Measurements from ENCODE around the gene POLD1. TPM values are rescaled to one million over a fixed set of nuclear protein-coding genes. Genes with fewer than 3 reads are reported as not detected.
"Not testable (repeated sequence)": the region's sequence is repeated elsewhere in the genome, so short reads cannot be mapped to it uniquely, and the experiment has no call there.

POLD1 gene
- total RNA-seq, 4 donors from 2014 or later, result 10.8 to 28.2 (median 15.5) TPM

DNA sequence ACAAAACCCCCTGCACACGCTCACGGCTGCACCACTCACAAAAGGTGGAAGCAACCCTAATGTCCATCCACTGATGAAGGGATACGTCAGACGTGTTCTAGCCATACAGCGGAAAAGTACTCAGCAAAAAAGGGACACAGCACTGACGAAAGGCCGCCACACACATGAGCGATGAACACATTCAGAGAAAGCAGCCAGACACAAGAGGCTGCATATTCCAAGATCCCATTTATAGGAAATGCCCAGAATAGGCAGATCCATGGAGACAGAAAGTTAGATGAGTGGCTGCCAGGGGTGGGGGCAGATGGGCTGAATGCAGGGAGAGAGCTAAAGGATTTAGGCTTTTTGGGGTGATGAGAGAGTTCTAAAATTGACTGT is 3.7 kb downstream of the POLD1 start:
- Histone ChIP-seq H3K4me1 (peaks cover 0 to 24% (median 9%) of the 10 kb centered on the region in 4 donors), H3K36me3 (peaks cover 0 to 41% (median 0%) of the 10 kb centered on the region in 3 donors), H3K4me3 (no peak overlapping the region), H3K9me3 (no peaks in the 10 kb centered on the region), H3K27ac (no peak overlapping the region), H3K27me3 (no peaks in the 10 kb centered on the region)
- no peak for DNase-seq (ENCODE audit: low spot score in 2 of 2)
- WGBS, 2 donors, result 90 to 95% methylated on average over 8 of the region's 8 CpGs
- TF ChIP-seq EP300 (IDR thresholded peaks at IDR 0.05), result no peak
- no peak for TF ChIP-seq CTCF (IDR thresholded peaks at IDR 0.05)

DNA sequence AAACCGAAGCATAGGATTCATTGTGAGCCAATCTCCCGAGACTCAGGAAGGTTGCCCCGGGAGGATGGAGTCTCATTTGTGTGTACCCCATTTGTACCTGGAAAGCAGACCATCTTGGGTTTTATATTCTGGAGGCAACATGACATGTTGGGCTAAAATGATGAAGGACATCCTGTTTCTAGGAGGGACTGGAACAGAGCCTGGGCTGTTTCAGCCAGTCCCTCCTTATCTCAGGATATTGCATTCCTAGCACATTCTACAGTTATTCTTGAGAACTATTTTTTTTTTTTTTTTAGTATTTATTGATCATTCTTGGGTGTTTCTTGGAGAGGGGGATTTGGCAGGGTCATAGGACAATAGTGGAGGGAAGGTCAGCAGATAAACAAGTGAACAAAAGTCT is 6.1 kb downstream of the POLD1 start:
- H3K36me3 ChIP-seq, result peaks cover 0 to 39% (median 0%) of the 10 kb centered on the region in 3 donors
- not testable (repeated sequence) for H3K4me3 ChIP-seq; H3K4me1 ChIP-seq; H3K27ac ChIP-seq; H3K9me3 ChIP-seq; H3K27me3 ChIP-seq; DNase-seq (ENCODE audit: low spot score in 2 of 2)
- 91 to 96% methylated on average over 3 of the region's 3 CpGs for WGBS, 2 donors

GRCh38 chr19:50390952-50391351 is 6.8 kb downstream of the POLD1 start:
- 93 to 95% methylated on average over 19 to 21 of the region's 23 CpGs for WGBS, 2 donors
- H3K27ac ChIP-seq; H3K9me3 ChIP-seq; H3K4me3 ChIP-seq; H3K27me3 ChIP-seq; H3K4me1 ChIP-seq; DNase-seq (ENCODE audit: low spot score in 2 of 2): not testable (repeated sequence)
- peaks cover 0 to 39% (median 0%) of the 10 kb centered on the region in 3 donors for H3K36me3 ChIP-seq

- WGBS, 2 donors, result 87 to 88% methylated on average over 5 of the region's 5 CpGs
- no peaks in the 10 kb centered on the region for H3K9me3 ChIP-seq
- H3K27ac ChIP-seq, result no peak overlapping the region
- DNase-seq (ENCODE audit: low spot score in 2 of 2), result no peak
- H3K4me1 ChIP-seq, result no peaks in the 10 kb centered on the region
- H3K27me3 ChIP-seq, result no peaks in the 10 kb centered on the region
- TF ChIP-seq CTCF (IDR thresholded peaks at IDR 0.05) (no peak), POLR2A (IDR thresholded peaks at IDR 0.05) (no peak), EP300 (IDR thresholded peaks at IDR 0.05) (no peak)
- H3K4me3 ChIP-seq, result no peak overlapping the region
- H3K36me3 ChIP-seq, result peaks cover 0 to 24% (median 0%) of the 10 kb centered on the region in 3 donors
Observed at GRCh38 chr19:50392759-50393158, 8.6 kb downstream of the POLD1 start.

- WGBS, 2 donors, result 87 to 89% methylated on average over 4 of the region's 4 CpGs
- TF ChIP-seq CTCF (IDR thresholded peaks at IDR 0.05) (no peak), POLR2A (IDR thresholded peaks at IDR 0.05) (no peak), EP300 (IDR thresholded peaks at IDR 0.05) (no peak)
- no peak for DNase-seq (ENCODE audit: low spot score in 2 of 2)
- Histone ChIP-seq H3K27me3 (no peaks in the 10 kb centered on the region), H3K4me3 (no peak overlapping the region), H3K4me1 (no peaks in the 10 kb centered on the region), H3K36me3 (peaks cover 0 to 22% (median 0%) of the 10 kb centered on the region in 3 donors), H3K27ac (no peak overlapping the region), H3K9me3 (no peaks in the 10 kb centered on the region)
Observed at GRCh38 chr19:50393589-50393988, 9.4 kb downstream of the POLD1 start.

DNA sequence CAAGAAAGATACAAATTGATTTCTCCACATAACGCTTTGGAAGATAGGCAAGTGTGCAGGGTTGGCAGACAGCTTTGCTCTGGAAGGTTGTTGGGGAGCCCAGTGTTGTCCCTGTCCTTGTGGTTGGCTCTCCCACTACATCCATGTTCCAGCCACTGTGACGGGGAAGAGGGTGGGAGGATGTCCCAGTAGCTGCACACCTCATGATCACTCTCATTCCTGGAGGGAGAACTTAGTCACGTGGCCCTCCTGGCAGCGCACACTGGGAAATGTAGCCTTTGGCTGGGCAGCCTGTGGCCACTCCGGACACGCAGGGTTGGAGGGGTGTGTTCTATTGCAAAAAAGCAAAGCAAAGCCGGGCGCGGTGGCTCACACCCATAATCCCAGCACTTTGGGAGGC is 9.9 kb downstream of the POLD1 start:
- no peak for DNase-seq (ENCODE audit: low spot score in 2 of 2)
- WGBS, 2 donors, result 87 to 96% methylated on average over 9 of the region's 9 CpGs
- no peaks in the 10 kb centered on the region for H3K4me1 ChIP-seq
- no peaks in the 10 kb centered on the region for H3K27me3 ChIP-seq
- H3K36me3 ChIP-seq, result peaks cover 0 to 26% (median 0%) of the 10 kb centered on the region in 3 donors
- no peaks in the 10 kb centered on the region for H3K9me3 ChIP-seq
- no peak overlapping the region for H3K27ac ChIP-seq
- no peak for TF ChIP-seq EP300 (IDR thresholded peaks at IDR 0.05)
- TF ChIP-seq CTCF (IDR thresholded peaks at IDR 0.05), result no peak
- TF ChIP-seq POLR2A (IDR thresholded peaks at IDR 0.05), result no peak
- H3K4me3 ChIP-seq, result no peak overlapping the region

Measured in tibial nerve (tissue), 4 donors.